ENCODE results near the gene KHDRBS1. TPM values are rescaled to one million over a fixed set of nuclear protein-coding genes. Genes with fewer than 3 reads are reported as not detected.
A peak's percentile ranks its signal among the peaks of the same experiment; 100 is the strongest.

KHDRBS1 gene
- total RNA-seq, 1 experiment from 2014 or later = 106 TPM

- DNase-seq (ENCODE audit: unreplicated experiment) = no peak
- TF ChIP-seq CTCF (IDR thresholded peaks at IDR 0.05; ENCODE audit: unreplicated experiment) = no peak
- intact Hi-C loops (cut with micrococcal nuclease) = no loop called here
- no peaks in the 10 kb centered on the region for H3K9me3 Mint-ChIP-seq (ENCODE audit: unreplicated experiment)
- ChIA-PET CTCF (interaction anchor here (1.0 to 1.1 kb wide), 2 partner anchors 11 to 13 kb away, joined by 3 to 9 read pairs; no protein-coding TSS in a partner anchor), POLR2A (no interaction called here)
- H3K4me1 Mint-ChIP-seq (ENCODE audit: insufficient read depth, unreplicated experiment) = no peaks in the 10 kb centered on the region
- BruUV-seq (replicated peaks) = no TSS peak
- no peak overlapping the region for H3K4me3 Mint-ChIP-seq (ENCODE audit: unreplicated experiment)
- no peaks in the 10 kb centered on the region for H3K27me3 Mint-ChIP-seq (ENCODE audit: insufficient read depth, unreplicated experiment)
- H3K36me3 Mint-ChIP-seq (ENCODE audit: insufficient read depth, unreplicated experiment) = peaks cover 88% of the 10 kb centered on the region
- H3K27ac Mint-ChIP-seq (ENCODE audit: low read depth, unreplicated experiment) = peak overlapping the region; percentile 14
Measured at GRCh38 chr1:32051706-32052105, 38.0 kb downstream of the KHDRBS1 start.

- Mint-ChIP-seq H3K36me3 (ENCODE audit: insufficient read depth, unreplicated experiment) (peaks cover 77% of the 10 kb centered on the region), H3K4me1 (ENCODE audit: insufficient read depth, unreplicated experiment) (no peaks in the 10 kb centered on the region), H3K9me3 (ENCODE audit: unreplicated experiment) (no peaks in the 10 kb centered on the region), H3K4me3 (ENCODE audit: unreplicated experiment) (no peak overlapping the region), H3K27ac (ENCODE audit: low read depth, unreplicated experiment) (no peak overlapping the region), H3K27me3 (ENCODE audit: insufficient read depth, unreplicated experiment) (no peaks in the 10 kb centered on the region)
- TF ChIP-seq CTCF (IDR thresholded peaks at IDR 0.05; ENCODE audit: unreplicated experiment) = no peak
- ChIA-PET POLR2A (interaction anchor here (2.1 kb wide), 1 partner anchor 8 kb away, joined by 6 read pairs; no protein-coding TSS in a partner anchor), CTCF (interaction anchor here (0.7 to 2.2 kb wide), 4 partner anchors 10 to 17 kb away, joined by 3 to 8 read pairs (median 4); no protein-coding TSS in a partner anchor)
- no TSS peak for BruUV-seq (replicated peaks)
- intact Hi-C loops (cut with micrococcal nuclease) = no loop called here
- DNase-seq (ENCODE audit: unreplicated experiment) = no peak
Measured at GRCh38 chr1:32052887-32053286, 39.2 kb downstream of the KHDRBS1 start.

GRCh38 chr1:32055416-32055815 is 41.7 kb downstream of the KHDRBS1 start:
- intact Hi-C loops (cut with micrococcal nuclease) = no loop called here
- no peak for TF ChIP-seq CTCF (IDR thresholded peaks at IDR 0.05; ENCODE audit: unreplicated experiment)
- Mint-ChIP-seq H3K27ac (ENCODE audit: low read depth, unreplicated experiment) (no peak overlapping the region), H3K4me3 (ENCODE audit: unreplicated experiment) (no peak overlapping the region), H3K4me1 (ENCODE audit: insufficient read depth, unreplicated experiment) (no peaks in the 10 kb centered on the region), H3K36me3 (ENCODE audit: insufficient read depth, unreplicated experiment) (peaks cover 74% of the 10 kb centered on the region), H3K9me3 (ENCODE audit: unreplicated experiment) (no peaks in the 10 kb centered on the region), H3K27me3 (ENCODE audit: insufficient read depth, unreplicated experiment) (no peaks in the 10 kb centered on the region)
- ChIA-PET POLR2A (interaction anchor here (0.7 to 1.3 kb wide), 3 partner anchors 11 to 42 kb away, joined by 3 to 4 read pairs (median 4); partner anchors contain the start of gene KHDRBS1), CTCF (interaction anchor here (0.6 to 1.0 kb wide), 5 partner anchors 9 to 928 kb away, joined by 3 read pairs; partner anchors contain the start of gene PTP4A2)
- no TSS peak for BruUV-seq (replicated peaks)
- DNase-seq (ENCODE audit: unreplicated experiment) = no peak

GRCh38 chr1:32056598-32056997 is 42.9 kb downstream of the KHDRBS1 start:
- Mint-ChIP-seq H3K27me3 (ENCODE audit: insufficient read depth, unreplicated experiment) (no peaks in the 10 kb centered on the region), H3K4me3 (ENCODE audit: unreplicated experiment) (no peak overlapping the region), H3K27ac (ENCODE audit: low read depth, unreplicated experiment) (no peak overlapping the region), H3K9me3 (ENCODE audit: unreplicated experiment) (no peaks in the 10 kb centered on the region), H3K36me3 (ENCODE audit: insufficient read depth, unreplicated experiment) (peaks cover 74% of the 10 kb centered on the region), H3K4me1 (ENCODE audit: insufficient read depth, unreplicated experiment) (no peaks in the 10 kb centered on the region)
- no peak for TF ChIP-seq CTCF (IDR thresholded peaks at IDR 0.05; ENCODE audit: unreplicated experiment)
- no peak for DNase-seq (ENCODE audit: unreplicated experiment)
- CTCF ChIA-PET = interaction anchor here (0.6 to 0.9 kb wide), 5 partner anchors 21 to 635 kb away, joined by 3 to 4 read pairs (median 4); no protein-coding TSS in a partner anchor
- intact Hi-C loops (cut with micrococcal nuclease) = no loop called here
- POLR2A ChIA-PET = interaction anchor here (0.6 to 1.3 kb wide), 4 partner anchors 13 to 632 kb away, joined by 3 to 5 read pairs (median 4); partner anchors contain the start of gene TMEM39B
- BruUV-seq (replicated peaks) = no TSS peak

Data from MCF 10A (cell line).